Measurements from ENCODE around the gene KATNAL1.

KATNAL1 gene

GRCh38 chr13:30154931-30155330, 152.4 kb downstream of the KATNAL1 start:
- no peaks in the 10 kb centered on the region for H3K79me2 ChIP-seq (ENCODE audit: low read length)
- 0 out of 2 replicates have a peak, but pooled peaks cover 12% of the 10 kb centered on the region for H3K4me1 ChIP-seq (ENCODE audit: low read length)
- H3K9me2 ChIP-seq (replicated peaks; ENCODE audit: insufficient read depth, low read length) = no peaks in the 10 kb centered on the region
- no peak overlapping the region for H2AFZ ChIP-seq (ENCODE audit: low read length)
- H3K9me3 ChIP-seq (replicated peaks; ENCODE audit: insufficient read depth, low read length) = no peaks in the 10 kb centered on the region
- no peaks in the 10 kb centered on the region for H4K20me1 ChIP-seq (ENCODE audit: insufficient read depth, low read length)
- no peak overlapping the region for H3K4me3 ChIP-seq (ENCODE audit: low read length)
- H3F3A ChIP-seq (ENCODE audit: insufficient read depth, low read length) = peaks cover 7% of the 10 kb centered on the region; the same call in 1 of the 2 replicates
- no peak overlapping the region for H3K27ac ChIP-seq (ENCODE audit: low read length)
- TF ChIP-seq EZH2 (optimal IDR thresholded peaks at IDR 0.05; ENCODE audit: low read depth, low read length) (no peak), CTCF (IDR thresholded peaks at IDR 0.05; ENCODE audit: low read length) (no peak), EZH2phosphoT487 (IDR thresholded peaks at IDR 0.05; ENCODE audit: low read length) (no peak)
- no peaks in the 10 kb centered on the region for H3K36me3 ChIP-seq (replicated peaks; ENCODE audit: insufficient read depth, low read length)
- H3K4me2 ChIP-seq (ENCODE audit: low read depth, low read length) = no peak overlapping the region
- no peaks in the 10 kb centered on the region for H3K27me3 ChIP-seq (replicated peaks; ENCODE audit: insufficient read depth, low read length)
- no peak overlapping the region for H3K9ac ChIP-seq (ENCODE audit: low read length)
- no peak for DNase-seq

GRCh38 chr13:30154531-30154930, 152.8 kb downstream of the KATNAL1 start:
- Histone ChIP-seq H3K79me2 (ENCODE audit: low read length) (no peaks in the 10 kb centered on the region), H3K27me3 (replicated peaks; ENCODE audit: insufficient read depth, low read length) (no peaks in the 10 kb centered on the region), H3K4me2 (ENCODE audit: low read depth, low read length) (no peak overlapping the region), H2AFZ (ENCODE audit: low read length) (no peak overlapping the region), H4K20me1 (ENCODE audit: insufficient read depth, low read length) (no peaks in the 10 kb centered on the region), H3K27ac (ENCODE audit: low read length) (no peak overlapping the region), H3F3A (ENCODE audit: insufficient read depth, low read length) (peaks cover 7% of the 10 kb centered on the region; the same call in 1 of the 2 replicates), H3K9me3 (replicated peaks; ENCODE audit: insufficient read depth, low read length) (no peaks in the 10 kb centered on the region), H3K9ac (ENCODE audit: low read length) (no peak overlapping the region), H3K4me1 (ENCODE audit: low read length) (0 out of 2 replicates have a peak, but pooled peaks cover 12% of the 10 kb centered on the region), H3K36me3 (replicated peaks; ENCODE audit: insufficient read depth, low read length) (no peaks in the 10 kb centered on the region), H3K9me2 (replicated peaks; ENCODE audit: insufficient read depth, low read length) (no peaks in the 10 kb centered on the region), H3K4me3 (ENCODE audit: low read length) (no peak overlapping the region)
- TF ChIP-seq EZH2 (optimal IDR thresholded peaks at IDR 0.05; ENCODE audit: low read depth, low read length) (no peak), EZH2phosphoT487 (IDR thresholded peaks at IDR 0.05; ENCODE audit: low read length) (no peak), CTCF (IDR thresholded peaks at IDR 0.05; ENCODE audit: low read length) (no peak)
- no peak for DNase-seq

- Histone ChIP-seq H3K36me3 (replicated peaks; ENCODE audit: insufficient read depth, low read length) (no peaks in the 10 kb centered on the region), H3K4me2 (ENCODE audit: low read depth, low read length) (no peak overlapping the region), H3K4me1 (ENCODE audit: low read length) (0 out of 2 replicates have a peak, but pooled peaks cover 12% of the 10 kb centered on the region), H3K9ac (ENCODE audit: low read length) (no peak overlapping the region), H3K27me3 (replicated peaks; ENCODE audit: insufficient read depth, low read length) (no peaks in the 10 kb centered on the region), H3K9me3 (replicated peaks; ENCODE audit: insufficient read depth, low read length) (no peaks in the 10 kb centered on the region), H2AFZ (ENCODE audit: low read length) (no peak overlapping the region), H3K9me2 (replicated peaks; ENCODE audit: insufficient read depth, low read length) (no peaks in the 10 kb centered on the region), H4K20me1 (ENCODE audit: insufficient read depth, low read length) (no peaks in the 10 kb centered on the region), H3K27ac (ENCODE audit: low read length) (no peak overlapping the region), H3K79me2 (ENCODE audit: low read length) (no peaks in the 10 kb centered on the region), H3F3A (ENCODE audit: insufficient read depth, low read length) (peaks cover 7% of the 10 kb centered on the region; the same call in 1 of the 2 replicates), H3K4me3 (ENCODE audit: low read length) (no peak overlapping the region)
- DNase-seq = no peak
- TF ChIP-seq EZH2phosphoT487 (IDR thresholded peaks at IDR 0.05; ENCODE audit: low read length) (no peak), EZH2 (optimal IDR thresholded peaks at IDR 0.05; ENCODE audit: low read depth, low read length) (no peak), CTCF (IDR thresholded peaks at IDR 0.05; ENCODE audit: low read length) (no peak)
These were observed 153.6 kb downstream of the KATNAL1 start for GRCh38 chr13:30153545-30154426.
